ENCODE data around the gene ANTXR1. TPM values are rescaled to one million over a fixed set of nuclear protein-coding genes. Genes with fewer than 3 reads are reported as not detected.

Gene ANTXR1
- total and polyA plus RNA-seq, 9 of the 15 experiments (the other 6 are each of a cell fraction or from before 2014, with no cell fraction given) = 0.07 to 1.00 (median 0.54) TPM

- TF ChIP-seq MIER1 (IDR thresholded peaks at IDR 0.05; ENCODE audit: low read depth) = no peak
These were observed 82.3 kb downstream of the ANTXR1 start (continued) for GRCh38 chr2:69095305-69095704.

- ChIA-PET POLR2A (no interaction called here), CTCF (ENCODE audit: low intra/inter-chr PET ratio) (no interaction called here)
- Histone ChIP-seq H4K20me1 (replicated peaks; ENCODE audit: control insufficient read depth, insufficient read depth, low read length) (no peaks in the 10 kb centered on the region), H3K27ac (ENCODE audit: extremely low read depth, low read depth, low read length) (no peak overlapping the region), H3K4me2 (ENCODE audit: insufficient read depth, low read length) (no peak overlapping the region), H3K36me3 (ENCODE audit: control insufficient read depth, insufficient read depth, low read length) (no peaks in the 10 kb centered on the region), H2AFZ (ENCODE audit: low read depth, low read length) (no peak overlapping the region), H3K9ac (ENCODE audit: insufficient read depth in 1 of 2, low read depth in 2 of 2, low read length in 2 of 2) (no peak overlapping the region), H3K9me3 (replicated peaks; ENCODE audit: control insufficient read depth, insufficient read depth, low read depth, low read length) (no peaks in the 10 kb centered on the region), H3K27me3 (ENCODE audit: control insufficient read depth in 2 of 2, insufficient read depth in 2 of 2, low read length in 2 of 2) (peaks cover 2 to 4% of the 10 kb centered on the region in 2 experiments; a peak in 3 of 5 replicates), H3K79me2 (ENCODE audit: control insufficient read depth, insufficient read depth, low read length) (no peaks in the 10 kb centered on the region), H3K4me3 (no peak overlapping the region), H3K4me1 (replicated peaks in 1 of 2; ENCODE audit: control insufficient read depth in 2 of 2, insufficient read depth in 2 of 2, low read length in 2 of 2) (peaks cover 0 to 7% of the 10 kb centered on the region in 2 experiments; a peak in 1 of 5 replicates), H3K9me1 (ENCODE audit: control insufficient read depth, insufficient read depth, low read length) (no peaks in the 10 kb centered on the region)
- BruUV-seq (replicated peaks) = no TSS peak
- ATAC-seq = no peak
- intact Hi-C loops (cut with micrococcal nuclease) (no loop called here), in situ Hi-C loops (cut with MboI) (no loop called here)
- WGBS (ENCODE audit: insufficient coverage, low coverage, missing lambda C conversion rate) = 3% methylated on average over 2 of the region's 2 CpGs
- no peak for DNase-seq (ENCODE audit: extremely low read depth in 1 of 4, low spot score in 3 of 4)
- no peak for FAIRE-seq
- TF ChIP-seq THRB (CRISPR knock-in tag; conservative IDR thresholded peaks at IDR 0.05) (no peak), CBFB (CRISPR knock-in tag; IDR thresholded peaks at IDR 0.05) (no peak), ZBTB2 (IDR thresholded peaks at IDR 0.05) (no peak), CBFA2T2 (conservative IDR thresholded peaks at IDR 0.05) (no peak), ZNF197 (CRISPR knock-in tag; IDR thresholded peaks at IDR 0.05; ENCODE audit: low read depth) (no peak), PPARD (CRISPR knock-in tag; IDR thresholded peaks at IDR 0.05) (no peak), YY1 (IDR thresholded peaks at IDR 0.05; ENCODE audit: borderline replicate concordance in 1 of 3, control insufficient read depth in 1 of 3, extremely low read depth in 1 of 3, insufficient read depth in 3 of 3, insufficient read length in 1 of 3, insufficient replicate concordance in 2 of 3, low read depth in 1 of 3, low read length in 2 of 3) (no peak), FOXM1 (IDR thresholded peaks at IDR 0.05; ENCODE audit: low read depth) (no peak), FOXM1 (CRISPR knock-in tag; IDR thresholded peaks at IDR 0.05; ENCODE audit: low read depth) (no peak), SIRT6 (IDR thresholded peaks at IDR 0.05; ENCODE audit: low read depth, low read length) (no peak), PHB (CRISPR knock-in tag; IDR thresholded peaks at IDR 0.05) (no peak), SAFB2 (IDR thresholded peaks at IDR 0.05; ENCODE audit: borderline replicate concordance, low read depth, low read length, severe bottlenecking) (no peak)
These were observed 83.5 kb downstream of the ANTXR1 start for GRCh38 chr2:69096326-69097095.
